Measurements from ENCODE around the gene COQ9.

GRCh38 chr16:57476546-57477410 lies 29.5 kb downstream of the COQ9 start:
- TF ChIP-seq, protein P1, sequence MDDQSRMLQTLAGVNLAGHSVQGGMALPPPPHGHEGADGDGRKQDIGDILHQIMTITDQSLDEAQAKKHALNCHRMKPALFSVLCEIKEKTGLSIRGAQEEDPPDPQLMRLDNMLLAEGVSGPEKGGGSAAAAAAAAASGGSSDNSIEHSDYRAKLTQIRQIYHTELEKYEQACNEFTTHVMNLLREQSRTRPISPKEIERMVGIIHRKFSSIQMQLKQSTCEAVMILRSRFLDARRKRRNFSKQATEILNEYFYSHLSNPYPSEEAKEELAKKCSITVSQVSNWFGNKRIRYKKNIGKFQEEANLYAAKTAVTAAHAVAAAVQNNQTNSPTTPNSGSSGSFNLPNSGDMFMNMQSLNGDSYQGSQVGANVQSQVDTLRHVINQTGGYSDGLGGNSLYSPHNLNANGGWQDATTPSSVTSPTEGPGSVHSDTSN (CRISPR knock-in tag; IDR thresholded peaks at IDR 0.05): no peak
- TF ChIP-seq ZNF37A (tag by site-specific recombination; IDR thresholded peaks at IDR 0.05) (no peak), RBAK (tag by site-specific recombination; IDR thresholded peaks at IDR 0.05) (no peak), ZNF214 (tag by site-specific recombination; IDR thresholded peaks at IDR 0.05; ENCODE audit: borderline replicate concordance) (no peak), ZNF530 (tag by site-specific recombination; IDR thresholded peaks at IDR 0.05; ENCODE audit: low read depth) (no peak)
